ENCODE measurements around the gene WDR82. TPM values are rescaled to one million over a fixed set of nuclear protein-coding genes. Genes with fewer than 3 reads are reported as not detected.

WDR82 gene
- total RNA-seq, 4 donors from 2014 or later: 46.7 to 57.6 (median 52.5) TPM

GRCh38 chr3:52221563-52222318 lies 56.7 kb downstream of the WDR82 start:
- Histone ChIP-seq H3K27ac (no peak overlapping the region), H3K36me3 (no peaks in the 10 kb centered on the region), H3K4me1 (peaks cover 40% of the 10 kb centered on the region), H3K4me3 (no peak overlapping the region), H3K27me3 (no peaks in the 10 kb centered on the region), H3K9me3 (no peaks in the 10 kb centered on the region)
- peak in 1 of 2 donors; percentile 64 for DNase-seq (ENCODE audit: low spot score in 2 of 2)
- TF ChIP-seq EP300 (IDR thresholded peaks at IDR 0.05) (no peak), POLR2A (IDR thresholded peaks at IDR 0.05) (no peak), POLR2AphosphoS5 (IDR thresholded peaks at IDR 0.05) (no peak), CTCF (IDR thresholded peaks at IDR 0.05) (no peak)
- WGBS: 80% methylated on average over 19 of the region's 34 CpGs

- H3K36me3 ChIP-seq: no peaks in the 10 kb centered on the region
- H3K27me3 ChIP-seq: no peaks in the 10 kb centered on the region
- peaks cover 46% of the 10 kb centered on the region for H3K4me1 ChIP-seq
- H3K27ac ChIP-seq: no peak overlapping the region
- peak in 1 of 2 donors; percentile 58 for DNase-seq (ENCODE audit: low spot score in 2 of 2)
- TF ChIP-seq POLR2A (IDR thresholded peaks at IDR 0.05): no peak
- no peak for TF ChIP-seq POLR2AphosphoS5 (IDR thresholded peaks at IDR 0.05)
- no peak for TF ChIP-seq EP300 (IDR thresholded peaks at IDR 0.05)
- TF ChIP-seq CTCF (IDR thresholded peaks at IDR 0.05): no peak
- H3K9me3 ChIP-seq: no peaks in the 10 kb centered on the region
- H3K4me3 ChIP-seq: no peak overlapping the region
- 93% methylated on average over 9 of the region's 27 CpGs for WGBS
Measured at GRCh38 chr3:52221141-52221562, 57.3 kb downstream of the WDR82 start.

DNA sequence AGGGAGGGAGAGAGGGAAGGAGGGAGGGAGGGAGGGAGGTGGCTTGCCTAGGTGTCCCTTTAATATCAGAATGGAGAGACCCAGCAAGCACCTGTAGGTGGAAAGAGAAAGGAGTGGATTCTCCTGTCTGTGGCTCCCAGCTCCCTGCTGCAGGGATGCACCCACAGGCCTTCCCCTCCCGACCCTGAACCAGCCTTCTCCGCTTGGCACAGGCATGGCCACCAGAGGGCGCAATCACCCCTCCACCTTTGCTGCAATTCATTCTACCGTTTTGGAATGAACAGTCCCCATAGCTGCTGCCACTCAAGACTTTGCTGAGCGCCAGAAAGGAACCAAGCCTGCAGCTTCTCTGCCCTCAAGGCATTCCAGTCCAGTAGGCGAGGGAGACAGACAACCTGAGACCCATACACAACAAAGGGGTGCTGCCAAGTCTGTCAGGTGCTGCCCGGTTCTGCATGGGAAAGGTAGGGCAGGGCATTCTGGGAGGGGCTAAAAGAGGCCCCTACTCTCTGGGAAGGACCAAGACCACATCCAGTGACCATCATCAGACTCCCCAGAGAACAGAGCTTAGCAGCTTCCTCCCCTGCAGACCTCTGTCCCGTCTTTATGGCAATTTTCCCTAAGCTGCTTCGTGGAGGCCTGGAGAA lies 57.9 kb downstream of the WDR82 start:
- TF ChIP-seq POLR2A (IDR thresholded peaks at IDR 0.05) (no peak), EP300 (IDR thresholded peaks at IDR 0.05) (no peak), CTCF (IDR thresholded peaks at IDR 0.05) (peak; percentile 86 to 94), POLR2AphosphoS5 (IDR thresholded peaks at IDR 0.05) (no peak)
- Histone ChIP-seq H3K4me3 (no peak overlapping the region), H3K4me1 (peaks cover 51% of the 10 kb centered on the region), H3K9me3 (no peaks in the 10 kb centered on the region), H3K36me3 (peaks cover 2% of the 10 kb centered on the region), H3K27ac (no peak overlapping the region), H3K27me3 (no peaks in the 10 kb centered on the region)
- WGBS: 30% methylated on average over 9 of the region's 9 CpGs
- DNase-seq (ENCODE audit: low spot score in 2 of 2): peak; percentile 91 to 93

- H3K27me3 ChIP-seq: no peaks in the 10 kb centered on the region
- WGBS: 88% methylated on average over 3 of the region's 6 CpGs
- no peak overlapping the region for H3K4me3 ChIP-seq
- H3K27ac ChIP-seq: no peak overlapping the region
- H3K4me1 ChIP-seq: peaks cover 51% of the 10 kb centered on the region
- peak in 1 of 2 donors; percentile 61 for DNase-seq (ENCODE audit: low spot score in 2 of 2)
- H3K36me3 ChIP-seq: peaks cover 16% of the 10 kb centered on the region
- TF ChIP-seq POLR2AphosphoS5 (IDR thresholded peaks at IDR 0.05): no peak
- no peaks in the 10 kb centered on the region for H3K9me3 ChIP-seq
Measured at GRCh38 chr3:52218937-52219650, 59.4 kb downstream of the WDR82 start.

GRCh38 chr3:52218454-52218853 lies 60.0 kb downstream of the WDR82 start:
- no peaks in the 10 kb centered on the region for H3K27me3 ChIP-seq
- peaks cover 22% of the 10 kb centered on the region for H3K36me3 ChIP-seq
- peak overlapping the region; percentile 83 for H3K27ac ChIP-seq
- no peak overlapping the region for H3K4me3 ChIP-seq
- peak in 1 of 2 donors; percentile 66 for DNase-seq (ENCODE audit: low spot score in 2 of 2)
- 67% methylated on average over 5 of the region's 12 CpGs for WGBS
- peaks cover 51% of the 10 kb centered on the region for H3K4me1 ChIP-seq
- H3K9me3 ChIP-seq: no peaks in the 10 kb centered on the region
- TF ChIP-seq POLR2AphosphoS5 (IDR thresholded peaks at IDR 0.05) (no peak), EP300 (IDR thresholded peaks at IDR 0.05) (no peak), CTCF (IDR thresholded peaks at IDR 0.05) (no peak), POLR2A (IDR thresholded peaks at IDR 0.05) (no peak)
